CD4-positive, alpha-beta T cell treated with Interferon gamma for 1 hour (primary cell): Measurements from ENCODE around the gene TEAD3.

ENCODE experiments used
- DNase-seq: peaks from one replicate; pipeline ENCODE4 v3.0.0-alpha.2; 2020

TEAD3 gene

GRCh38 chr6:35512006-35512405 is 15.1 kb upstream of the TEAD3 start:
- no peak for DNase-seq

GRCh38 chr6:35511562-35511941 is 14.7 kb upstream of the TEAD3 start:
- DNase-seq = no peak

DNA sequence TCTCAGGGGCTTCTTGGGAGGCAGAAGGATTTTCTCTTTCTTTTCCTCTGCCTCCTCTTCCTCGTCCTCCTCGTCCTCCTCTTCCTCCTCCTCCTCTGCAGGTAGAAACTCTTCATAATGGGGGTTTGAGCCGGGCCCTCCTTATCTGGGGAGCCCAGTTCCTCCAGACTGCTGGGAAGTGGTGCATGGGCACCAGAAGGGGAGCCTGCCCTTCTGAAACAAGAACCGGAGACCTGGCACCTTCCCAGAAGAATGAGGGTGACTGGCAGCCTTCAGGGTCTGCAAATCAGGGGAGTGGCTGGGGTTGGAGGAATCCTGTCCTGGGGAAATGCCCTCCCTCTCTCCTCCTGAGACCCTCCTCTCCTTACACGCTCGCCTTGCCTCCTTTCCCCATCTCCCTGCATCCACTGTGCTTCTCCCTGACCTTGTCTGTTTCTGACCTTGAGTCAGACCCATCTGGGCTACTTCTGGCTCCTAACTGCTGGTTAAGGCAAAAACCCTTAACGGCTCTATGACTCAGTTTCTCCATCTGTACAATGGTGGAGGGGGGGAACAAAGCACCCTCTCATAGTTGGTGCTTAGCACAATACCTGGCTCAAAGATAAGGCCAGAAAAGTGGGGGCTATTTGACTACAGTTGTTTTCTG is 14.2 kb upstream of the TEAD3 start:
- no peak for DNase-seq

DNA sequence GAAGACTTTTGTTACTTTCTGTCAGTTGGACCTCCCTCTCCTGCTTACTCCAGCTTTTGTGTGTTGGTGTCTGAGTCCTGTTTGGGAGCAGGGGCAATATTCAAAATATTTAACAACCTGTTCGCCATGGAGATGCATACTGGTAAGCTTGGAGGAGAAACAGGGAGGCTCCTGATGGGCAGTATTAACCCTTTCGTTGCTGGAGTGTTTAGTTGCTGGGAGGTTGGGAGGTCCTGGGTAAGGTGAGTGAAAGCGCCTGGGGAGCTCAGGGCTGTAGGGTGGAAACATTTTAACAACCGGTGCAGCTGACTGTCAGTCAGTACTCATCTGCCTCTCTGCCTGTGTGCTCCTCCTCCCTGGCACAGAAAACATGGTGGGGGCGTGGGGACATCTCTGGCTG is 11.7 kb upstream of the TEAD3 start:
- DNase-seq = no peak

GRCh38 chr6:35508027-35508426 is 11.1 kb upstream of the TEAD3 start:
- no peak for DNase-seq

GRCh38 chr6:35507221-35507620 is 10.3 kb upstream of the TEAD3 start:
- no peak for DNase-seq

DNA sequence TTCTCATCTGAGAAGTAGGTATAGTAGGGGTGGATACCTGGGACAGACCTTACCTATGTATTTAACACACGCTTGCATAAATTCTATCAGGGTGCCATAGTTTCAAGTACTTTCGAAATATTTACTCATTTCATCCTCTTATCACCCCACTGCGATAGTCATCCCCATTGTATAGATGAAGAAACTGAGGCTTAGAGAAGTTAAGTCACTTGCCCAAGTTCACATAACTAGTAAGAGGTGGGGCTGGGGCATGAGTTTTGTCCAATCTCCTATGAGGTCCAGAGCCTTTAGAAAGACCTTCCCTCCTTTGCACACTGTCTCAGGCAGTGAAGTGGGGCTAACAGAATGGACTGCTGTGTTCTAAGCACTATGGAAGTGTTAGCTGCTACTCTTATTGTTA is 9.7 kb upstream of the TEAD3 start:
- no peak for DNase-seq

DNA sequence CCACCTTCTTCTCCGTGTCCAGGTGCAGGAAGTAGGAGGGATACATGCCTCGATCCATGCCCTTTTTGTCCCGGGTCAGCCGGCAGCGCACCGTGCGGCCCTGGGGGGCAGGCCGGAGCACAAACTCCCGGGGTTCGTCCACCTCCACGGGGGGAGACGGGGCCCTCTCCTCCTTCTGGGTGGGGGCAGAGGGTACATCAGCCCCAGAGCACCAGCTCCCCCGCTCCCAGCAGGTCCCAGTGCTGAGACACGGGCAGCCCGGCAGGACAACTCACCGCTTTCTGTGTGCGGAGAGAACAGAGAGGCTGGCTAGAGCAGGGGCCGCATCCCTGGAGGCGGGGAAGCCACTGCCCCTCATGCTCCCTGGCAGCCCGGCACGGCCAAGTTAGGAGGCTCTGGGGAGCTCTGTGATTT is 9.1 kb upstream of the TEAD3 start:
- no peak for DNase-seq

DNA sequence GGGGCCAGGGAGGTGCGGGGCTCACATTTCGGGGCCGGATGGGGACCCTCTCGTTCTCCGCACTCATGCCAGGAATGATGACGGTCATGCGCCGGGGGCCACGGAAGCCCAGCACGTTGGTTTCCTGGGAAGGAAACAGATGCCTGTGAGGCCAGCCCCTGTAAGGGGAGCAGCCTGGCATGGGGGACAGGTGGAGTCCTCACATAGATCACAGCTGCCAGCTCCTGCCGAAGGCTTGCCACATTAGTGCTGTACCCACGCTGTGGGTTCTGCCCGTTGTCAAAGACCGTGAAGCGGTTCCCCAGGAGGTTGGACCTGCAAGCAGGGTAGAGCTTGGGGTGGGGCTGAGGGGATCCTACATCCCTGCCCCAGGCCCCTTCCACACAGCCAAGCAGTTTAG is 6.7 kb upstream of the TEAD3 start:
- DNase-seq = no peak

DNA sequence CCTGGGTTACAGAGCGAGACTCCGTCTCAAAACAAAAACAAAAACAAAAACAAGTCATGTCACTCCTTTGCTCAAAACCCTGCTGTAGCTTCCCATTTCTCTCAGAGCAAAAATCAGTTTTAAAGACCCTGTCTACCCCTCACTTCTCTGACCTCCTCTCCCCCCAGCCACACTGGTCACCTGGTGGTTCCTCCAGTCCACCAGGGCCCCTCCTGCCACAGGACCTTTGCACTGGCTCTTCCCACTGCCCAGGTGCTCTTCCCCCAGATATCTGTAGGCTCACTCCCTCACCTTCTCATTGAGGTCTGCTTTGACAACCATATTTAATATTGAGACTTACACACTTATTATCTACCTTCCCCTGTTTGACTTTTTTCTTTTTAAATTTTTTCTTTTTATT is 4.9 kb upstream of the TEAD3 start:
- DNase-seq = no peak

DNA sequence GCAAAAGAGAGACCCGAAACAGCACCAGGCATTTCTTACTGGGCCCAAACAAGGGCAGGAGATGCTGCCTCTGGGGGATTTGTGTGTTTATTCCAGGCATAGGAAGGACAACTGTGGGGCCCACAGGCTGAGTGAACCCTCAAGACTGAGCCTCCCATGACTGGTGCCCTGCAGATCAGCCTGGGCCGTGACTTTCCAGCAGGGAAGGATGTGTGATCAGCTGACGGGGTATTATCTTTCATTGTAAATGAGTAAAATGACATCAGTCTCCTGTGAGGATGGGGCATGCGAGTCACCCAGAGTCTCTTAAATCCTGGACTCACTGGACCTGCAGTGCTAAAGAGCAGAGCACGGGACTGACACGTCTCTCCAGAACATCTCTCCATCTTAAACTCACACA is 3.9 kb upstream of the TEAD3 start:
- no peak for DNase-seq

- no peak for DNase-seq
These were observed 2.5 kb upstream of the TEAD3 start for GRCh38 chr6:35499372-35499771.

GRCh38 chr6:35498422-35499067 is 1.7 kb upstream of the TEAD3 start:
- no peak for DNase-seq

DNA sequence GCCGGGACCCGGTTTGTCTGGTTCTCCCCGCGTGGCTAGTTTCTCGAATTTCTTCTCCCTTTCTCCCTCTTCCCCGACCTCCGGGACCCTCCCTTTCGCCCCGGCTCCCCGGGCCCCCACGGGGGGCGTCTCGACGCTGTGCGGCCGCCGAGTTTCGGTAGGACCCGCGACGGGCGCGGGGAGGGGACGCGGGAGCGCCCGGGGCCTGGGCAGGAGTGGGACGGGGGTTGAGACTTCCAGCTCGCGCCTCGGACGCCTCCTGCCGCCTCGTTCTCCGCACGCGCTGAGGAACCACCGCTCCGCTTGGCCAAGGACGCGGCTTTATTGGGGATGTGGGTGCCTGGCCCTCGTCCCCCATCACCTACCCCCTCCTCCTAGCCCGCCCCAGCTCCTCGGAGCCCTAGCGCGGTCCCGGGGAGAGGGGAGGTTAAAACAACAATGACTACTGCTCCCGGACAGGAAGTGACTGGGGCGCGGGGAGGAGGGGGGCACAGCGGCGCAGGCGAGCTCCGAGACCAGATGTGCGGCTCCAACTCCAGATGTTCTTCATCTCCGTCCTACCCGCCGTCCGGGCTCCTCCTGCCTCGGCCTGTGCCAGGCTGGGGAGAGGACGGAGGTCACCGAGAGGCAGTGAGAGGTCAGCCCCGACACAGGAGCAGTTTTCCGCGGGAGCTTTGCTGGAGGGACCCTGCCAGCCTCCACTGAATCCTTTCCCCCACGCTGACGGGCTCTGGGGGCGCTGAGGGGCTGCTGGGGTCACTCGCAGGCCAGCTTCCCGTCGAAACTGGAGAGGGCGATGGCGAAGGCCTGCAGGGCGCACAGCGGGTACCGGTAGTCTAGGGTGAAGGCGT is 917 bp upstream of the TEAD3 start:
- peak; percentile 12 for DNase-seq

- DNase-seq = no peak
These were observed 641 bp downstream of the TEAD3 start for GRCh38 chr6:35496036-35496840.

DNA sequence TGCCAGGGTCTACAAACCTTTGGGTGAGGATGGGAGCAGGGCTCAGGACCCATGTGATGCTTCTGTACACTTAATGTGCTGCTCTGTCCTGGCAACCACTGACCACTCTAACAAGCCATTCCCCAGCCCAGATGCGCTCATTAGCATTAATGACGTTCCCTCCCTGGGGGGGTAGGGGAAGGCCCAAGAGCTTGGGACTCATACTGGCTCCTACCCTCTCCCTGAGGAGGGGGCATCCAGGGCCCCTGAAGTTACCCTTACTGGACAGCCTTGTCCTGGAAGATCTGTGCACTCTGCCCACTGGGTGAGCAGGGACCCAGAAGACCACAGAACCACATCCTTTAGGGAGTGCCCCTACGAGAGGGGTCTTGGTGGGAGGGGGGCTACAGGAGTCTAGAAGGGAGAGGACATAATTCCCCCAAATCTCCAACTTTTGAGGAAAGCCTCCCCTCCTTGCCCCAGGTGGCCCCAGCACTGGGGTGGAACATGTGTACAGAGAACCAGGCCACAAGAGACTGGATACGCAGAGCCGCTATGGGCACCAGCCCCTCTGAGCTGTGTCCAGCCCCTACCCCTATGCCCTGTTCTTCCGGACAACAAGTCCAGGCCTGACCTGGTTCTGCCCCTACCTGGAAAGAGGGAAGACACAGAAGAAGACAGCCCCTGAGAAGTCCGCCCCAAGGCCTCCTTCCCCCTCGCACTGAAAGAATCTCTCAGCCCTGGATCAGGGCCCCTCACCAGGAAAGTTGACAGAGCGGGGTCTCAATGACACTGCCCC is 1.4 kb downstream of the TEAD3 start:
- no peak for DNase-seq

GRCh38 chr6:35494161-35494563 is 2.7 kb downstream of the TEAD3 start:
- peak; percentile 29 for DNase-seq

DNA sequence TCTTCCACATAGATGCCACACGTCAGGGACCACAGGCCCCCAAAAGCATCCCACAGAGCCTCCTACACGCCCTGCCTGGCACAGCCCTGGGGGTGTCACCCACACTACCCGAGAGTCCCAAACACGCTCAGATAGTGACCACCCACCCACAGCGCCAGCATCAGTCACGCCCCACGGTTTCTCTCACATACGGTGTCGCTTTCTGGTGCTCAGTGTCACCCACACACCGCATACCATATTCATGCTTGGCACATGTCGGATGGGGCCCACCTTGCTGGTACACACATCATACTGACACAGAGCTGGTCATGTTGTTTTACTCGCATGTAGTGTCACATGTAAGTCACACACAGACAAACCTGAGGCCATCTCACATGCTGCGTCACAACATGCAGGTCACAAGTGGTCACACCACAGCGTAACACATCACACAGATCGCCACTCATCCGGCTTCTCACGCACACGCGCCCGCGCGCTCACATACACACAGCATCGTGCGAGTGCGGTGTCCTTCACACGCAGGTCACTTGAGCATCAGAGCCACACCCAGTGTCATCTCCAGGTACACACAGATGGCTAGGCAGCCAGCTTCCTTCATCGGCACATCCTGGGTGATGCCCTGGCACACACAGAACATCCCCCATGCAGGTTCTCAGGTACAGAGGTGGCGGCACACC is 3.4 kb downstream of the TEAD3 start:
- no peak for DNase-seq

GRCh38 chr6:35492974-35493284 is 4.0 kb downstream of the TEAD3 start:
- no peak for DNase-seq

- DNase-seq = no peak
These were observed 4.5 kb downstream of the TEAD3 start for GRCh38 chr6:35492258-35492973.

GRCh38 chr6:35491558-35492257 is 5.2 kb downstream of the TEAD3 start:
- no peak for DNase-seq
